Upper lobe of right lung (tissue), 1 donor: Measurements from ENCODE around the gene PARL. TPM values are rescaled to one million over a fixed set of nuclear protein-coding genes. Genes with fewer than 3 reads are reported as not detected.

Source experiments
- ATAC-seq: fragments of 200-7000 bp; cut with Tn5 transposase; one replicate; pipeline ENCODE4 v1.9.1; 2020; ENCODE audit warnings: mild to moderate bottlenecking, moderate library complexity
- DNase-seq: peaks from one replicate; pipeline ENCODE4 v3.0.0-alpha.2; 2020
- H3K27ac ChIP-seq: fragments of 200-600 bp; one replicate; pipeline ENCODE4 v1.8.0; 2022
- H3K27me3 ChIP-seq: fragments of 200-600 bp; one replicate; pipeline ENCODE4 v1.8.0; 2022; ENCODE audit warnings: mild to moderate bottlenecking
- H3K36me3 ChIP-seq: fragments of 200-600 bp; one replicate; pipeline ENCODE4 v1.8.0; 2022
- H3K4me1 ChIP-seq: fragments of 200-600 bp; one replicate; pipeline ENCODE4 v1.8.0; 2022
- H3K4me3 ChIP-seq: fragments of 200-600 bp; one replicate; pipeline ENCODE4 v1.8.0; 2022; ENCODE audit warnings: mild to moderate bottlenecking
- H3K9me3 ChIP-seq: fragments of 200-600 bp; one replicate; pipeline ENCODE4 v1.8.0; 2022
- CTCF ChIP-seq: fragments of 200-600 bp; IDR thresholded peaks from one replicate; pipeline ENCODE4 v1.8.0; 2022; ENCODE audit warnings: antibody characterized with exemption
- intact Hi-C: fragments of 100-400 bp; cut with DNase I; formaldehyde crosslinking; loops from one replicate; pipeline ENCODE4 v1.11.0; 2022
- total RNA-seq: library from RNA; stranded (reverse); fragmentation: NEBNext Ultra II Directional; extraction: Animal tissue kit (Norgen Biotek cat#: 25700); gene quantifications from one replicate; pipeline ENCODE4 v1.2.1, GENCODE V29; 2021
- donor health status: DM: no; HTN: yes; CAD: no; lungs with severe emphysema.

Gene PARL
- total RNA-seq, 1 donor from 2014 or later, result 44.8 TPM

GRCh38 chr3:183822631-183823030, 62.0 kb downstream of the PARL start:
- intact Hi-C loops, result no loop called here
- Histone ChIP-seq H3K4me3 (no peak overlapping the region), H3K9me3 (no peaks in the 10 kb centered on the region), H3K4me1 (peaks cover 16% of the 10 kb centered on the region), H3K36me3 (no peaks in the 10 kb centered on the region), H3K27me3 (no peaks in the 10 kb centered on the region), H3K27ac (no peak overlapping the region)
- TF ChIP-seq CTCF, result no peak
- DNase-seq (no peak), ATAC-seq (no peak)

GRCh38 chr3:183819831-183820230, 64.8 kb downstream of the PARL start:
- TF ChIP-seq CTCF, result no peak
- no peak overlapping the region for H3K4me3 ChIP-seq
- no peaks in the 10 kb centered on the region for H3K36me3 ChIP-seq
- H3K9me3 ChIP-seq, result no peaks in the 10 kb centered on the region
- intact Hi-C loops, result no loop called here
- no peak for DNase-seq
- ATAC-seq, result no peak
- H3K27me3 ChIP-seq, result no peaks in the 10 kb centered on the region
- H3K27ac ChIP-seq, result no peak overlapping the region
- H3K4me1 ChIP-seq, result peaks cover 11% of the 10 kb centered on the region

GRCh38 chr3:183818706-183819624, 65.7 kb downstream of the PARL start:
- Histone ChIP-seq H3K9me3 (no peaks in the 10 kb centered on the region), H3K4me3 (no peak overlapping the region), H3K27ac (no peak overlapping the region), H3K27me3 (no peaks in the 10 kb centered on the region), H3K4me1 (peaks cover 3% of the 10 kb centered on the region), H3K36me3 (no peaks in the 10 kb centered on the region)
- DNase-seq (no peak), ATAC-seq (no peak)
- intact Hi-C loops, result no loop called here
- TF ChIP-seq CTCF, result no peak

- no peaks in the 10 kb centered on the region for H3K9me3 ChIP-seq
- intact Hi-C loops, result no loop called here
- TF ChIP-seq CTCF, result no peak
- no peaks in the 10 kb centered on the region for H3K36me3 ChIP-seq
- H3K4me1 ChIP-seq, result no peaks in the 10 kb centered on the region
- DNase-seq (no peak), ATAC-seq (no peak)
- H3K27ac ChIP-seq, result no peak overlapping the region
- H3K27me3 ChIP-seq, result no peaks in the 10 kb centered on the region
- H3K4me3 ChIP-seq, result no peak overlapping the region
Observed at GRCh38 chr3:183818041-183818620, 66.5 kb downstream of the PARL start.

GRCh38 chr3:183817639-183818038, 67.0 kb downstream of the PARL start:
- Histone ChIP-seq H3K27ac (no peak overlapping the region), H3K9me3 (no peaks in the 10 kb centered on the region), H3K4me1 (no peaks in the 10 kb centered on the region), H3K36me3 (no peaks in the 10 kb centered on the region), H3K4me3 (no peak overlapping the region), H3K27me3 (no peaks in the 10 kb centered on the region)
- ATAC-seq, result no peak
- DNase-seq, result no peak
- TF ChIP-seq CTCF, result no peak
- intact Hi-C loops, result no loop called here
